ENCODE results near the gene WDFY4.

- TF ChIP-seq CTCF (tag by site-specific recombination; IDR thresholded peaks at IDR 0.05) (no peak), ZNF24 (tag by site-specific recombination; IDR thresholded peaks at IDR 0.05) (no peak), ZNF549 (tag by site-specific recombination; IDR thresholded peaks at IDR 0.05) (no peak), ZBTB21 (tag by site-specific recombination; IDR thresholded peaks at IDR 0.05) (no peak), ZFP41 (tag by site-specific recombination; IDR thresholded peaks at IDR 0.05; ENCODE audit: borderline replicate concordance) (no peak), ZNF324 (tag by site-specific recombination; IDR thresholded peaks at IDR 0.05) (no peak), YY1 (tag by site-specific recombination; IDR thresholded peaks at IDR 0.05) (no peak), ZBTB10 (tag by site-specific recombination; IDR thresholded peaks at IDR 0.05) (no peak), ELK4 (IDR thresholded peaks at IDR 0.05; ENCODE audit: borderline replicate concordance, low read depth, low read length) (no peak), ZNF777 (tag by site-specific recombination; IDR thresholded peaks at IDR 0.05; ENCODE audit: borderline replicate concordance) (no peak)
These were observed 337.0 kb downstream of the WDFY4 start for GRCh38 chr10:49021685-49022084.

Data from HEK293 (cell line).